BE2C (cell line): Measurements from ENCODE around the gene C9orf85.

Experiments
- DNase-seq: peaks from one replicate; pipeline ENCODE4 v3.0.0-alpha.2; 2020
- H3K27me3 ChIP-seq: fragments of 250-450 bp; sonication (Bioruptor Pico); 2 replicates; pipeline ENCODE4 v1.5.1; 2020; ENCODE audit warnings: mild to moderate bottlenecking
- H3K36me3 ChIP-seq: fragments of 250-450 bp; sonication (Bioruptor Pico); 2 replicates; pipeline ENCODE4 v1.5.1; 2020; ENCODE audit warnings: mild to moderate bottlenecking
- H3K4me1 ChIP-seq: fragments of 250-450 bp; sonication (Bioruptor Pico); 2 replicates; pipeline ENCODE4 v1.5.1; 2020
- H3K4me3 ChIP-seq: 2 replicates; pipeline ENCODE4 v1.5.1; 2011; ENCODE audit warnings: low read depth, low read length
- H3K9me3 ChIP-seq: fragments of 250-450 bp; sonication (Bioruptor Pico); 2 replicates; pipeline ENCODE4 v1.5.1; 2020
- TF ChIP-seq, protein P1 (sequence below): IDR thresholded peaks from 2 replicates; pipeline ENCODE4 v1.5.1; 2012; ENCODE audit warnings: mild to moderate bottlenecking, low read depth, low read length

C9orf85 gene

DNA sequence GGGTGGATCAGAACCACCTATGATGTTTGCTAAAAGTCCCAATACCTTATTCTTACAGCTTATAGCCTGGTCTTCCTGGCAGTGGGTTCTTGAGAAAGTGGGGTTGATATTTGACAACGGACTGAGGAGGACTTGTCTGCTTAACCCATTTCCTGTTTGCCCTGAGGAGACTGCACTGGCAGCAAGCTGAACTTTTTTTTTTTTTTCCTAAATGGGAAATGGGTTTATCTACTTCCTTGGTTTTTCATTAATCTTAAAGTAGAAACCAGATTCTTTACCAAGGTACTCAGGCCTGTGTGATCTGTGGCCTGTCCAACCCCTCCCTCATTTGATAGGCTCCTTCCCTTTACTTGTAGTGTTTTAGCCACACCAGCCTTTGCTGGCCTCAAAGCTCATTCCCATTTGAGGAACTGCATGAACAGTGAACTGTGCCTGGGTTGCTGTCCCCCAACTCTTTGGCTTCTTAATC lies 101.9 kb downstream of the C9orf85 start:
- Histone ChIP-seq H3K4me1 (no peaks in the 10 kb centered on the region), H3K27me3 (no peaks in the 10 kb centered on the region), H3K4me3 (no peak overlapping the region), H3K9me3 (no peaks in the 10 kb centered on the region), H3K36me3 (no peaks in the 10 kb centered on the region)
- no peak for DNase-seq
- TF ChIP-seq, protein P1, sequence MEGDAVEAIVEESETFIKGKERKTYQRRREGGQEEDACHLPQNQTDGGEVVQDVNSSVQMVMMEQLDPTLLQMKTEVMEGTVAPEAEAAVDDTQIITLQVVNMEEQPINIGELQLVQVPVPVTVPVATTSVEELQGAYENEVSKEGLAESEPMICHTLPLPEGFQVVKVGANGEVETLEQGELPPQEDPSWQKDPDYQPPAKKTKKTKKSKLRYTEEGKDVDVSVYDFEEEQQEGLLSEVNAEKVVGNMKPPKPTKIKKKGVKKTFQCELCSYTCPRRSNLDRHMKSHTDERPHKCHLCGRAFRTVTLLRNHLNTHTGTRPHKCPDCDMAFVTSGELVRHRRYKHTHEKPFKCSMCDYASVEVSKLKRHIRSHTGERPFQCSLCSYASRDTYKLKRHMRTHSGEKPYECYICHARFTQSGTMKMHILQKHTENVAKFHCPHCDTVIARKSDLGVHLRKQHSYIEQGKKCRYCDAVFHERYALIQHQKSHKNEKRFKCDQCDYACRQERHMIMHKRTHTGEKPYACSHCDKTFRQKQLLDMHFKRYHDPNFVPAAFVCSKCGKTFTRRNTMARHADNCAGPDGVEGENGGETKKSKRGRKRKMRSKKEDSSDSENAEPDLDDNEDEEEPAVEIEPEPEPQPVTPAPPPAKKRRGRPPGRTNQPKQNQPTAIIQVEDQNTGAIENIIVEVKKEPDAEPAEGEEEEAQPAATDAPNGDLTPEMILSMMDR: no peak

- no peak overlapping the region for H3K4me3 ChIP-seq
- H3K27me3 ChIP-seq: no peaks in the 10 kb centered on the region
- H3K36me3 ChIP-seq: no peaks in the 10 kb centered on the region
- no peaks in the 10 kb centered on the region for H3K9me3 ChIP-seq
- no peak for DNase-seq
- no peaks in the 10 kb centered on the region for H3K4me1 ChIP-seq
- TF ChIP-seq, protein P1: no peak
Measured at GRCh38 chr9:72022841-72023240, 111.4 kb downstream of the C9orf85 start.
